CD4-positive, alpha-beta T cell treated with Interleukin-4 for 4 hours (primary cell): ENCODE measurements around the gene DGKE.
A peak's percentile ranks its signal among the peaks of the same experiment; 100 is the strongest.

Experiments used
- DNase-seq: peaks from one replicate; pipeline ENCODE4 v3.0.0-alpha.2; 2020

Gene DGKE

GRCh38 chr17:56833809-56834379 lies at the start of gene DGKE, which contains the start of gene C17orf67:
DGKE (plus strand) TSS chr17:56834151; CDS start chr17:56834796, 645 bp downstream.
C17orf67 (minus strand) TSS chr17:56833920; CDS start chr17:56815810, 18,110 bp downstream.
- DNase-seq = peak; percentile 96

GRCh38 chr17:56785405-56785804 lies 48.5 kb upstream of the DGKE start:
- no peak for DNase-seq

GRCh38 chr17:56785997-56786680 lies 47.8 kb upstream of the DGKE start:
- no peak for DNase-seq

GRCh38 chr17:56786989-56787482 lies 46.9 kb upstream of the DGKE start:
- peak; percentile 52 for DNase-seq

GRCh38 chr17:56792267-56792666 lies 41.7 kb upstream of the DGKE start:
- DNase-seq = no peak

GRCh38 chr17:56793531-56793930 lies 40.4 kb upstream of the DGKE start:
- no peak for DNase-seq

GRCh38 chr17:56793957-56794356 lies 40.0 kb upstream of the DGKE start:
- no peak for DNase-seq

GRCh38 chr17:56795221-56795865 lies 38.6 kb upstream of the DGKE start:
- DNase-seq = no peak

GRCh38 chr17:56796536-56796935 lies 37.4 kb upstream of the DGKE start:
- no peak for DNase-seq

- no peak for DNase-seq
These were observed 35.0 kb upstream of the DGKE start for GRCh38 chr17:56798916-56799315.

- DNase-seq = no peak
These were observed 32.3 kb upstream of the DGKE start for GRCh38 chr17:56801459-56802178.

GRCh38 chr17:56803071-56803470 lies 30.9 kb upstream of the DGKE start:
- DNase-seq = no peak

GRCh38 chr17:56804454-56804853 lies 29.5 kb upstream of the DGKE start:
- DNase-seq = no peak

GRCh38 chr17:56806949-56807348 lies 27.0 kb upstream of the DGKE start:
- no peak for DNase-seq

GRCh38 chr17:56807723-56808122 lies 26.2 kb upstream of the DGKE start:
- DNase-seq = no peak

- no peak for DNase-seq
These were observed 25.4 kb upstream of the DGKE start for GRCh38 chr17:56808503-56808902.

GRCh38 chr17:56809106-56809819 lies 24.7 kb upstream of the DGKE start:
- DNase-seq = no peak

- DNase-seq = no peak
These were observed 24.2 kb upstream of the DGKE start for GRCh38 chr17:56809820-56810179.

GRCh38 chr17:56810343-56810742 lies 23.6 kb upstream of the DGKE start:
- DNase-seq = no peak

- no peak for DNase-seq
These were observed 22.8 kb upstream of the DGKE start for GRCh38 chr17:56810891-56811775.

- no peak for DNase-seq
These were observed 21.0 kb upstream of the DGKE start for GRCh38 chr17:56812901-56813388.

- no peak for DNase-seq
These were observed 18.2 kb upstream of the DGKE start for GRCh38 chr17:56815711-56816110.
